ENCODE results near the gene SLC35A3.

Gene SLC35A3

GRCh38 chr1:99992044-99992722 lies 22.4 kb downstream of the SLC35A3 start:
- Mint-ChIP-seq H3K9me3 (peaks cover 11% of the 10 kb centered on the region), H3K27me3 (no peaks in the 10 kb centered on the region), H3K4me3 (no peak overlapping the region), H3K4me1 (peaks cover 1% of the 10 kb centered on the region), H3K27ac (no peak overlapping the region), H3K36me3 (ENCODE audit: low read depth) (peaks cover 42% of the 10 kb centered on the region)
- DNase-seq: no peak
- ATAC-seq: no peak

GRCh38 chr1:99992760-99993467 lies 23.1 kb downstream of the SLC35A3 start:
- peaks cover 42% of the 10 kb centered on the region for H3K36me3 Mint-ChIP-seq (ENCODE audit: low read depth)
- H3K4me1 Mint-ChIP-seq: peaks cover 1% of the 10 kb centered on the region
- no peaks in the 10 kb centered on the region for H3K27me3 Mint-ChIP-seq
- no peak for DNase-seq
- no peak overlapping the region for H3K4me3 Mint-ChIP-seq
- no peak for ATAC-seq
- H3K27ac Mint-ChIP-seq: no peak overlapping the region
- peaks cover 11% of the 10 kb centered on the region for H3K9me3 Mint-ChIP-seq

DNA sequence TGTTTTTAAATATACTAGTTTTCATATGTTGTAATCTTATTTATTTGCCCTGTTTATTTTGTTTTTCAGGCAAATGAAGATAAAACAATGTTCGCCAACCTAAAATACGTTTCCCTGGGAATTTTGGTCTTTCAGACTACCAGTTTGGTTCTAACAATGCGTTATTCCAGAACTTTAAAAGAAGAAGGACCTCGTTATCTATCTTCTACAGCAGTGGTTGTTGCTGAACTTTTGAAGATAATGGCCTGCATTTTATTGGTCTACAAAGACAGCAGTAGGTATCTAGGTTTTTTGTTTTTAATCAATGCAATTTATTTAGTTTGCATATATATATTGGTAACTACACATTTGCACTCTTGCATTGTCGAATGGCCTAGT lies 23.7 kb downstream of the SLC35A3 start:
- Mint-ChIP-seq H3K9me3 (peaks cover 11% of the 10 kb centered on the region), H3K36me3 (ENCODE audit: low read depth) (peaks cover 42% of the 10 kb centered on the region), H3K27me3 (no peaks in the 10 kb centered on the region), H3K27ac (no peak overlapping the region), H3K4me3 (no peak overlapping the region), H3K4me1 (peaks cover 1% of the 10 kb centered on the region)
- ATAC-seq: no peak
- DNase-seq: no peak

- peaks cover 1% of the 10 kb centered on the region for H3K4me1 Mint-ChIP-seq
- H3K36me3 Mint-ChIP-seq (ENCODE audit: low read depth): peaks cover 42% of the 10 kb centered on the region
- H3K27ac Mint-ChIP-seq: no peak overlapping the region
- no peaks in the 10 kb centered on the region for H3K27me3 Mint-ChIP-seq
- ATAC-seq (no peak), DNase-seq (no peak)
- H3K4me3 Mint-ChIP-seq: no peak overlapping the region
- H3K9me3 Mint-ChIP-seq: peaks cover 11% of the 10 kb centered on the region
Measured at GRCh38 chr1:99994496-99994895, 24.7 kb downstream of the SLC35A3 start.

DNA sequence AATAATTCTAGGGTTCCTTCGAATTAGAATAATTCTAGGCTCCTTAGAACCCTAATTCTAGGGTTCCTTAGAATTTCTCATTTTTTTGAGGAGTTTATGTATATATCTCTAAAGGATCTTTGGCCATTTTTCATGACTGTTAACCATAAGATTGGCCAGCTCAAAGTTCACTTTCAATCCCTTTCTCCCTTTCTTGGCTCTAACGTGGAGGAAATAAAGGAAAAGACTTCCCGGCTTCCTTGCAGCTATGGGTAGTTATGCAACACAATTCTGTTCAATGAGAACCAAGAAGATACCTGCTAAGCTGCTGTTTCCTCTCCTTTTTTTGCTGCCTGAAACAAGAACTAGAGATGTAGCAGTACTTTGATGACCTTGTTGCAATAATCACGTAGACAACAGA lies 27.2 kb downstream of the SLC35A3 start:
- H3K36me3 Mint-ChIP-seq (ENCODE audit: low read depth): peaks cover 33% of the 10 kb centered on the region
- ATAC-seq: no peak

DNA sequence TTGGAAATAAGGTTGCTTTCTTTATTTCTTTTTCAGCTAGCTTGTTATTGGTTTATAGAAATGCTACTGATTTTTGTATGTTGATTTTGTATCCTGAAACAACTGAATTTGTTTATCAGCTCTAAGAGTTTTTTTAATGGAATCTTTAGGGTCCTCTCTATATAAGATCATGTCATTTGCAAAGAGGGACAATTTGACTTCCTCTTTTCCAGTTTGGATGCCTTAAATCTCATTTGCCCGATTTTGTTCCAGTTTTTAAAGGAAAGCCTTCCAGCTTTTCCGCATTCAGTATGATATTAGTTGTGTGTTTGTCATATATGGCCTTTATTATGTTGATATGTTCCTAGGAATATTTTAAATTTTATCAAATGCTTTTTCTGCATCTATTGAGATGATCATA lies 31.7 kb downstream of the SLC35A3 start:
- Mint-ChIP-seq H3K27ac (no peak overlapping the region), H3K36me3 (ENCODE audit: low read depth) (peaks cover 39% of the 10 kb centered on the region), H3K4me1 (no peaks in the 10 kb centered on the region), H3K9me3 (peaks cover 18% of the 10 kb centered on the region), H3K27me3 (no peaks in the 10 kb centered on the region), H3K4me3 (no peak overlapping the region)
- no peak for DNase-seq
- no peak for ATAC-seq

More for the DNA sequence above, 27.2 kb downstream of the SLC35A3 start:
- H3K4me3 Mint-ChIP-seq: no peak overlapping the region
- H3K9me3 Mint-ChIP-seq: peaks cover 5% of the 10 kb centered on the region
- H3K27ac Mint-ChIP-seq: no peak overlapping the region
- no peak for DNase-seq
- no peaks in the 10 kb centered on the region for H3K27me3 Mint-ChIP-seq
- peaks cover 1% of the 10 kb centered on the region for H3K4me1 Mint-ChIP-seq

DNA sequence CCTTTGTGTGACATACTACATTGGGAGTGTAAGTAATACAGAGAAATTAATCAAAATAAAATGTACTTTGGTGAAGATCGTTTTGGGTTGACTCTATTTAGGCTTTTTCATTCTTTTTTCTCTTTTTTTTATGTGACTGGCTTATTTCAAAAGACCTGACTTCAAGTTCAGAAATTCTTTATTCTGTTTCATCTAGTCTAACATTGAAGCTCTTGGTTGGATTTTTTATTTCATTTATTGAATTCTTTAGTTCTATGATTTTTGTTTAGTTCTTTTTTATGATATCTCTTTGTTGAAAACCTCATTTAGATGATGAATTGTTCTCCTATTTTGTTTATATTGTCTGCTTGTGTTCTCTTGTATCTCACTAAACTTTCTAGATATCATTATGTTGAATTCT lies 35.6 kb downstream of the SLC35A3 start:
- Mint-ChIP-seq H3K36me3 (ENCODE audit: low read depth) (peaks cover 31% of the 10 kb centered on the region), H3K4me1 (no peaks in the 10 kb centered on the region), H3K27me3 (no peaks in the 10 kb centered on the region), H3K9me3 (peaks cover 18% of the 10 kb centered on the region), H3K27ac (no peak overlapping the region), H3K4me3 (no peak overlapping the region)
- no peak for ATAC-seq
- DNase-seq: no peak

DNA sequence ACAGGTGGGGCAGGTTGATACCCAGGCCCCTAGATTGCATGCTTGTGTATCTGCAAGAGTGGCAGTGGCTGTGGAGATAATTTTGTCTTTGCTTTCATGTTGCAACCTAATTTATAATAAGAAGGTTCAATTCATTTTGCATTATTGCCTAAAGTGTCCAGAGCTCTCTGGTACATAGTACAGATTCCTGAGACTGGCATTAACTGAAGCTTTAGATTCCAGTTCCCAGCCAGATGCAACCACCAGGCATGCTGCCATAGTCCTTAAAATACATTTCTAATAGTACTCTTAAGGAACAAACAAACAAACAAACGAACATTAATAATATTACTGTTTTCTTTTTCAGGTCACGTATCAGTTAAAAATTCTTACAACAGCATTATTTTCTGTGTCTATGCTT lies 36.9 kb downstream of the SLC35A3 start:
- Mint-ChIP-seq H3K27me3 (no peaks in the 10 kb centered on the region), H3K4me3 (no peak overlapping the region), H3K36me3 (ENCODE audit: low read depth) (peaks cover 31% of the 10 kb centered on the region), H3K4me1 (no peaks in the 10 kb centered on the region), H3K27ac (no peak overlapping the region), H3K9me3 (peaks cover 18% of the 10 kb centered on the region)
- ATAC-seq (no peak), DNase-seq (no peak)

DNA sequence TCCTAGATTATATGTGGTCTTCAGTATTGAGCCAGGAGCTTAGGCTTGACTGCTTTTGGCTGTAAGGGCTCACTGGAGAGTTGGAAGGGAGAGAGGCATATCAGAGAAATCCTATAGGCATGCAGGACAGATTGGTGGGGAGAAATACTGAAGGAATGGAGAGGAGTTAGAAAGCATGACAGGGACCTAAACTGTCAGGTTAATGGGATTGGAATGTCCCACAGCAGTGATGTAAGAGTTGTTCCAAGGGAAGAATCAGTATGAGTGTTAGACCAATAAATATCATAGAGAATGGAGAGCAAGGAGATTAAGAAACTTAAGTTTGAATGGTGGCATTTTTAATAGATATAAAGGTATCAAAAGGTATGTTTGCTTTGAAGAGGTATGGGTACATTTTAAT lies 39.7 kb downstream of the SLC35A3 start:
- Mint-ChIP-seq H3K9me3 (peaks cover 12% of the 10 kb centered on the region), H3K27ac (no peak overlapping the region), H3K36me3 (ENCODE audit: low read depth) (peaks cover 12% of the 10 kb centered on the region), H3K4me3 (no peak overlapping the region), H3K4me1 (no peaks in the 10 kb centered on the region), H3K27me3 (no peaks in the 10 kb centered on the region)
- no peak for ATAC-seq
- no peak for DNase-seq

GRCh38 chr1:100010804-100011203 lies 41.0 kb downstream of the SLC35A3 start:
- Mint-ChIP-seq H3K4me3 (no peak overlapping the region), H3K4me1 (no peaks in the 10 kb centered on the region), H3K27ac (no peak overlapping the region), H3K9me3 (peaks cover under 1% of the 10 kb centered on the region), H3K27me3 (no peaks in the 10 kb centered on the region), H3K36me3 (ENCODE audit: low read depth) (peaks cover 6% of the 10 kb centered on the region)
- no peak for ATAC-seq
- DNase-seq: no peak

DNA sequence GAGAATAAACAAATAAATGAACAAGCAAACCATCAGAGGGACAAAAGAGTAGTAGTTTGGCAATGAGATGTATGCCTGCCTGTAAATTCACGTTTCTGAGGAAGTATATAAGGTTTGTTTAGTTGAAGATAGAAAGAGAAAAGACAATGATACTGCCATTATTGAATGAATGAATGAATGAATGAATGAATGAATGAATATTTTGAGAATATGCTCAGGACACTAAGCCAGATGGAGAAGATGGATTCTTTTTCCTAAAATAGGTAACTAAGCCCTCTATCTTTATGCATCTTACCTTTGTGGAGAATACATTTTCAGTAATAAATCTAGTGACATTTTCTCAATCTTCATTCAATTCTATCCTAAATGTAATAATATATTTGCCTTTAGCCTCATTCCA lies 49.4 kb downstream of the SLC35A3 start:
- Mint-ChIP-seq H3K4me1 (no peaks in the 10 kb centered on the region), H3K4me3 (no peak overlapping the region), H3K36me3 (ENCODE audit: low read depth) (peaks cover 11% of the 10 kb centered on the region), H3K9me3 (no peaks in the 10 kb centered on the region), H3K27ac (no peak overlapping the region), H3K27me3 (no peaks in the 10 kb centered on the region)
- DNase-seq: no peak
- no peak for ATAC-seq

DNA sequence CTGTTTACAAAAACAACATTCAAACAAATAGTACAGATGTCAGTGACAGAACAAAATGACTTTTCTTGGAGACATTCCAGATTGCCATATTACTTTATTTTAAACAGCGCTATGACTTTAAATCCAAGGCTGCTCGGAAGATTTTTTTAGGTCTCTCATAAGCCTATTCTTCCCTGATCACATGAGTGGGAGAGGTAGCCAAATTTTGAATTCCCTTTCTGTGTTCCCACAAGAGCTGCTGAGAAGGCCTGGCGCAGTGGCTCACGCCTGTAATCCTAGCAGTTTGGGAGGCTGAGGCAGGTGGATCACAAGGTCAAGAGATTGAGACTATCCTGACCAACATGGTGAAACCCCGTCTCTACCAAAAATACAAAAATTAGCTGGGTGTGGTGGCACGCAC lies 53.7 kb downstream of the SLC35A3 start:
- Mint-ChIP-seq H3K27me3 (no peaks in the 10 kb centered on the region), H3K9me3 (no peaks in the 10 kb centered on the region), H3K36me3 (ENCODE audit: low read depth) (peaks cover 3% of the 10 kb centered on the region), H3K4me3 (no peak overlapping the region), H3K27ac (no peak overlapping the region), H3K4me1 (peaks cover 8% of the 10 kb centered on the region)
- ATAC-seq: no peak
- DNase-seq: no peak

GRCh38 chr1:100027212-100027611 lies 57.4 kb downstream of the SLC35A3 start:
- H3K4me1 Mint-ChIP-seq: peaks cover 21% of the 10 kb centered on the region
- no peaks in the 10 kb centered on the region for H3K9me3 Mint-ChIP-seq
- H3K27ac Mint-ChIP-seq: no peak overlapping the region
- no peak for ATAC-seq
- H3K27me3 Mint-ChIP-seq: no peaks in the 10 kb centered on the region
- no peak for DNase-seq
- no peak overlapping the region for H3K4me3 Mint-ChIP-seq
- no peaks in the 10 kb centered on the region for H3K36me3 Mint-ChIP-seq (ENCODE audit: low read depth)

GRCh38 chr1:100028765-100029164 lies 59.0 kb downstream of the SLC35A3 start:
- no peaks in the 10 kb centered on the region for H3K27me3 Mint-ChIP-seq
- peaks cover 21% of the 10 kb centered on the region for H3K4me1 Mint-ChIP-seq
- DNase-seq (no peak), ATAC-seq (peak; percentile 97)
- peak overlapping the region; percentile 69 for H3K27ac Mint-ChIP-seq
- H3K36me3 Mint-ChIP-seq (ENCODE audit: low read depth): no peaks in the 10 kb centered on the region
- H3K4me3 Mint-ChIP-seq: peak overlapping the region; percentile 36
- H3K9me3 Mint-ChIP-seq: no peaks in the 10 kb centered on the region

DNA sequence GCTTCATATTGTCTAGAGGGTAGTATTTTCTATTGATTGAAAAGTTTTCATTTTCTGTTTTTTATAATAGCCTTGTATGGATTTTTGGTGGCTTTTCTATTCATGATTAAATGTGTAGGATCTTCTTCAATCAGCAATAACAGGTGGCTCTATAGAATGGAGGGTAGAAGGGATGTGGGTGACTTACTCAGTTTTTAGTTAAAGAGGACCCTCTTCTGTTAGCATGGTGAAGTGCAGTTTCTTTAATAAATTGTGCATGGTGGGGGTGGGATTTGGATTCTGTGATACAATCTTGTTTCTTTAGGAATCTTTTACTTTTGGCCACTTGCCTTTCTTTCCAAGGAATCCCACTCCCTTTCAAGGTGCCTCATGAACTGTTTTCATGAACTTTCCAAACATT lies 64.7 kb downstream of the SLC35A3 start:
- no peaks in the 10 kb centered on the region for H3K27me3 Mint-ChIP-seq
- no peak overlapping the region for H3K4me3 Mint-ChIP-seq
- no peaks in the 10 kb centered on the region for H3K9me3 Mint-ChIP-seq
- no peak for DNase-seq
- H3K27ac Mint-ChIP-seq: no peak overlapping the region
- H3K36me3 Mint-ChIP-seq (ENCODE audit: low read depth): peaks cover 25% of the 10 kb centered on the region
- no peak for ATAC-seq
- peaks cover 33% of the 10 kb centered on the region for H3K4me1 Mint-ChIP-seq

All from activated naive CD8-positive, alpha-beta T cell treated with anti-CD3 and anti-CD28 coated beads, Interleukin-2, amount 50 U/mL, for 24 hours (primary cell).